Esophagus muscularis mucosa (tissue), 4 donors: ENCODE data around the gene FHL3. TPM values are rescaled to one million over a fixed set of nuclear protein-coding genes. Genes with fewer than 3 reads are reported as not detected.
A peak's percentile ranks its signal among the peaks of the same experiment; 100 is the strongest.

ENCODE experiments used
- DNase-seq: peaks from one replicate; pipeline ENCODE4 v3.0.0-alpha.2; 2017; ENCODE audit errors: extremely low spot score
- H3K27ac ChIP-seq, 4 donors: fragments of 200-600 bp; sonication (generic); replicated peaks in 1 of 4; 1 replicate in 3 of 4; 2 replicates in 1 of 4; pipeline ENCODE4 v1.5.1; 2016 to 2019; ENCODE audit warnings: mild to moderate bottlenecking in 1 of 4
- H3K27me3 ChIP-seq, 4 donors: fragments of 200-600 bp; sonication (generic); one replicate each; pipeline versions ENCODE4 v1.5.1 to v1.6.0; 2016 to 2019
- H3K36me3 ChIP-seq, 4 donors: fragments of 200-600 bp; sonication (generic); one replicate each; pipeline ENCODE4 v1.5.1; 2016 to 2019
- H3K4me1 ChIP-seq, 4 donors: fragments of 200-600 bp; sonication (generic); one replicate each; pipeline ENCODE4 v1.5.1; 2016 to 2019
- H3K4me3 ChIP-seq, 4 donors: fragments of 200-600 bp; sonication (generic); 1 replicate in 2 of 4; 2 replicates in 2 of 4; pipeline ENCODE4 v1.5.1; 2016 to 2019; ENCODE audit warnings: mild to moderate bottlenecking in 4 of 4, moderate library complexity in 1 of 4
- H3K9me3 ChIP-seq, 4 donors: fragments of 200-600 bp; sonication (generic); 1 replicate in 3 of 4; 2 replicates in 1 of 4; pipeline ENCODE4 v1.5.1; 2016 to 2019
- CTCF ChIP-seq, 3 experiments: fragments of 200-600 bp in 2 of 3; fragments of 450-650 bp in 1 of 3; sonication (generic) in 2 of 3; IDR thresholded peaks; one replicate each; pipeline ENCODE4 v1.5.1; 2017 to 2019; ENCODE audit warnings: antibody characterized with exemption in 3 of 3, mild to moderate bottlenecking in 2 of 3, moderate library complexity in 1 of 3
- EP300 ChIP-seq: sonication (generic); formaldehyde crosslinking; IDR thresholded peaks from one replicate; pipeline ENCODE4 v1.6.1; 2017; ENCODE audit warnings: antibody characterized with exemption
- POLR2A ChIP-seq: fragments of 450-650 bp; IDR thresholded peaks from one replicate; pipeline ENCODE4 v1.6.1; 2017; ENCODE audit warnings: antibody characterized with exemption, moderate library complexity, mild to moderate bottlenecking, low read depth
- POLR2AphosphoS5 ChIP-seq, 2 donors: sonication (generic); formaldehyde crosslinking; IDR thresholded peaks; one replicate each; pipeline ENCODE4 v1.6.1; 2017; ENCODE audit warnings: antibody characterized with exemption in 2 of 2
- WGBS: methylation state at CpG from one replicate; pipeline ENCODE4 v1.1.5; 2018; 5-methylcytosine and 5-hydroxymethylcytosine counted together
- intact Hi-C: fragments of 100-400 bp; cut with DNase I; formaldehyde crosslinking; loops from one replicate; pipeline ENCODE4 v1.15.1; 2023
- total RNA-seq, 4 donors: library from RNA; depleted of rRNA; stranded (reverse); fragments of >200 nt; gene quantifications; one replicate each; pipeline versions ENCODE4 v1.1.0 to v1.2.1, GENCODE V29; 2016

FHL3 gene
- total RNA-seq, 4 donors from 2014 or later: 38.3 to 76.9 (median 52.9) TPM

DNA sequence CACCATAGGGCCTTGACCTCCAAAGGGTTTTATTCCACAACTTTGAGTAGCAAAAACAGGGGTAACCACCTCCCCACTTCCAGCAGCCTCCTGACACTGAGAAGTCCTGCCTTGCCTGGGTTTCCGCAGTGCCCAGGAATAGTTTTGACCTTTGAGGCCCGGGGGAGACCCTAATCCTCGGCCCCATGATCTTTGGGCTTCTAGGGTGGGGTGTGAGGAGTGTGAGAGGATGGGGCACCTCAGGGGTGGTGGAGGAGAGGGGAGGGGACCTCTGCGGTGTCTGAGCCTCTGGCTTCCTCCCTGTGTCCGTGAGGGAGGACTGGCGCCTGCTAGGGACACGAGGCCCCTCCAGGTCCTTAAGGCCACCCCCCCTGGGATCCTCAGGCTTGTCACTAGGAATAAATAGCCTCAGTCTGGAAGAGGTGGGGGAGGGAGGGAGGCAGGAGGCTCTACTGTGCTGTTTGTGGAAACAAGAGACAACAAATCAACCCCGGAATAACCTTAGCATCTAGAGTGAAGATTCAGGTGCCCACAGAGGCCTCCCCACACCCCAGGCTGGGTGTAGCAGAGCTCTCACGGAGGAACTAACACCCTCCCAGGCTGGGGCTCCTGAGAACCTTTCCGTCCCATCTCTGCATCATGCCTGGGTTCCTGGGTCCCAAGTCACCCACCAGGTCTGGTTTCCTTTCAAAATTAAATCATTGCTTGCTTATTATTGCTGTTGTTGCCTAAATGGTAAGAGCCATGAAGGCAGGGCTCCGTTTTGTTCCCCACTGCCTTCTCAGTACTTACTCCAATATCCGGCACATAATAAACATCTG lies 904 bp upstream of the FHL3 start:
- Histone ChIP-seq H3K9me3 (no peaks in the 10 kb centered on the region), H3K4me3 (peak overlapping the region; percentile 70 to 86 (median 72)), H3K4me1 (peaks cover 37 to 48% (median 43%) of the 10 kb centered on the region in 4 donors), H3K27ac (peak overlapping the region; percentile 93 to 97 (median 95)), H3K36me3 (no peaks in the 10 kb centered on the region), H3K27me3 (no peaks in the 10 kb centered on the region)
- no peak for DNase-seq
- intact Hi-C loops: no loop called here
- 76% methylated on average over 6 of the region's 12 CpGs for WGBS
- peak; percentile 69 for TF ChIP-seq POLR2A
- no peak for TF ChIP-seq CTCF (IDR thresholded peaks at IDR 0.05)
- TF ChIP-seq EP300: no peak
- no peak for TF ChIP-seq POLR2AphosphoS5 (IDR thresholded peaks at IDR 0.05)

GRCh38 chr1:38004284-38005108 lies 818 bp downstream of the FHL3 start:
- no peaks in the 10 kb centered on the region for H3K27me3 ChIP-seq
- no peak for TF ChIP-seq POLR2AphosphoS5 (IDR thresholded peaks at IDR 0.05)
- no peak for TF ChIP-seq POLR2A
- TF ChIP-seq EP300: no peak
- no peak for TF ChIP-seq CTCF (IDR thresholded peaks at IDR 0.05)
- H3K36me3 ChIP-seq: no peaks in the 10 kb centered on the region
- peak overlapping the region; percentile 70 to 86 (median 72) for H3K4me3 ChIP-seq
- H3K9me3 ChIP-seq: no peaks in the 10 kb centered on the region
- peaks cover 54 to 65% (median 60%) of the 10 kb centered on the region in 4 donors for H3K4me1 ChIP-seq
- WGBS: 3% methylated on average over 22 of the region's 26 CpGs
- DNase-seq: no peak
- H3K27ac ChIP-seq: peak overlapping the region; percentile 93 to 97 (median 95)
- intact Hi-C loops: no loop called here

- DNase-seq: no peak
- peaks cover 64 to 74% (median 70%) of the 10 kb centered on the region in 4 donors for H3K4me1 ChIP-seq
- intact Hi-C loops: no loop called here
- H3K4me3 ChIP-seq: peak overlapping the region; percentile 70 to 86 (median 72)
- peaks cover 0 to 7% (median 6%) of the 10 kb centered on the region in 4 donors for H3K36me3 ChIP-seq
- TF ChIP-seq POLR2A (no peak), POLR2AphosphoS5 (IDR thresholded peaks at IDR 0.05) (peak in 1 of 2 donors; percentile 10)
- no peaks in the 10 kb centered on the region for H3K27me3 ChIP-seq
- H3K9me3 ChIP-seq: no peaks in the 10 kb centered on the region
- H3K27ac ChIP-seq: peak overlapping the region; percentile 93 to 97 (median 95)
- WGBS: 50% methylated on average over 8 of the region's 8 CpGs
Measured at GRCh38 chr1:38003261-38004250, 1.8 kb downstream of the FHL3 start.

DNA sequence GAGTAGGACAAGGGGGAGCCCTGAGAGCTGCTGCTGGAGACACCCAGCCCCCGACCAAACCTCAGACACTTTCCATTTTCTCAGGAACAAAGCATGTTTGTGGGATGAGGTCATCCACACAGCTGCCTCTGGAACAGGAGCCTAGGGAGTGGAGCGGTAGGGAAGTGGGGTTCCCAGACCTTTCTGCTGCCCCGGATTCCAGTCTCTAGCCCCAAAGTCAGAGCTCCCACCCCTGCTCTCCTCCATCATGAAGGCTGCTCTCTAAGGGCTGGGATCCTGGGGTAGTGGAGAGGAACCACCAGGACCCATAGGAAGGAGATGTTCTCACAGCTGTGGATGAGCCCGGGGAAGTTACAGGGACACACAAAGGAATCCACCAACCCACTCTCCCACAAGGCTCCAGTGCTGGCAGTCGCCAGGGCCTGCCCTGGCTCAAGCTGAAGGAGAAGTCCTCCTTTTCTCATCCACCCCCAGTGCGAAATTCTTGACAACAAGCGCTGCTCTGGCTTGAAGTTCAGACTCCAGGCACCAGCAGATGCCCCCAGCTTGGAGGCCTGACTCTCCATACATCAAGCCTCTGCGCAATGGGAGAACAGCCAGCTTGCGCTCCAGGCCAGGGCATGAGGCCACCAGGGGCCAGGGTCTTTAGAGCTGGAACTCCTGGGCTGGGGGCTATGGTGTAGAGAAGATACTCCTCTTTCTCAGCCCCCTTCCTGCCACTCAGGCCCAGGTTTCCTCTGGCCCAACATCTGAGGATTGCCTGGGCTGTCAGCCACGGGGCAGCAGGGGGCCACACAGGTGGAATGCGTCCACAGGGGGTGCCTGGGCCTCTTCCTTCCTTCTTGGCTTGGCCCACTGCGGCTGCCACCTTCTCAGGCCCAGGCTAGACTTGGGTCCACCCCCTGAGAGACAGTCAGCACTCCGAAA lies 4.5 kb downstream of the FHL3 start:
- intact Hi-C loops: no loop called here
- Histone ChIP-seq H3K9me3 (no peaks in the 10 kb centered on the region), H3K36me3 (peaks cover 0 to 24% (median 21%) of the 10 kb centered on the region in 4 donors), H3K27ac (peak overlapping the region; percentile 93 to 97 (median 95)), H3K4me1 (peaks cover 87 to 95% (median 92%) of the 10 kb centered on the region in 4 donors), H3K27me3 (no peaks in the 10 kb centered on the region), H3K4me3 (peak overlapping the region in 3 of 4 donors; percentile 0 to 41 (median 38))
- TF ChIP-seq EP300 (no peak), POLR2AphosphoS5 (IDR thresholded peaks at IDR 0.05) (peak in 1 of 2 donors; percentile 17)
- 30% methylated on average over 5 of the region's 13 CpGs for WGBS
- DNase-seq: peak; percentile 92
